ENCODE results near the gene RPL35.

DNA sequence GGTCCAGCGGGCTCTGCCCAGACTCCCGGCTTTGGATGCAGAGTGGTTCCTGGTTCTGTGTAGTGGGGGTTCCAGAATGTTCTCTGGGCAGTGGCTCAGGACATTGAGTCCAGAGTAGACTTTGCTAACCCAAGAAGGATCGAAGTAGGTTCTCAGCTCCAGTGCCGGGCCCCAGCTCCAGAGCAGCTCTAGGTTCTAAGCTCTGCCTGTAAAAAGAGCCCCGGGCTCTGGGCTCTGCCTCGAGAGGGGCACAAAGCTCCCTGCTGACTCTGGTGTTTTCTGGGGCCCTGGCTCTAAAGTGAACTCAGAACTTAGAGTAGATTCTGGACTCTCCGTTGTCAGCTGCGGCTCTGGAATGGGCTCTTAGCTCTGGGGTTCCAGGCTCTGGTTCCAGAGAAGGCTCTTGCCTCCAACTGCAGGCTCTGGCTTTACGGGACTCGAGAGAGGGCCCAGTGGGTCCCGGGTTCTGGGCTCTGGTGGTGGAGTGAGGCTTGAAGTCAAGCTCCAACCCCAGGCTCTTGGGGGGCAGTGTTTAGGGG is 8.1 kb downstream of the RPL35 start:
- no peak for TF ChIP-seq YY1 (IDR thresholded peaks at IDR 0.05; ENCODE audit: insufficient read depth, insufficient read length)
- TF ChIP-seq SUZ12 (IDR thresholded peaks at IDR 0.05; ENCODE audit: extremely low read depth, insufficient read depth, insufficient read length): no peak
